HEK293 (cell line): ENCODE results near the gene NPDC1.
A peak's percentile ranks its signal among the peaks of the same experiment; 100 is the strongest.

Experiments
- BCL11B ChIP-seq: fragments of 450-650 bp; formaldehyde crosslinking; IDR thresholded peaks from 2 replicates; pipeline ENCODE4 v1.5.1; 2016; ENCODE audit warnings: low read depth, missing biosample characterization, missing genetic modification characterization
- HOXC10 ChIP-seq: sonication (generic); formaldehyde crosslinking; IDR thresholded peaks from 2 replicates; pipeline ENCODE4 v1.8.1; 2023; ENCODE audit warnings: mild to moderate bottlenecking, missing genetic modification reagents
- HOXD13 ChIP-seq: sonication (generic); formaldehyde crosslinking; IDR thresholded peaks from 2 replicates; pipeline ENCODE4 v1.8.0; 2022; ENCODE audit warnings: missing genetic modification reagents, borderline replicate concordance
- IKZF3 ChIP-seq: fragments of 450-650 bp; IDR thresholded peaks from 2 replicates; pipeline ENCODE4 v1.5.0; 2018; ENCODE audit warnings: missing biosample characterization, mild to moderate bottlenecking, missing genetic modification characterization, moderate library complexity
- KLF8 ChIP-seq: fragments of 450-650 bp; formaldehyde crosslinking; IDR thresholded peaks from 2 replicates; pipeline ENCODE4 v1.5.1; 2016; ENCODE audit warnings: missing biosample characterization, missing genetic modification characterization
- MEIS1 ChIP-seq: sonication (generic); formaldehyde crosslinking; IDR thresholded peaks from 2 replicates; pipeline ENCODE4 v1.8.1; 2022; ENCODE audit warnings: missing genetic modification reagents, mild to moderate bottlenecking, borderline replicate concordance
- ZBTB1 ChIP-seq: fragments of 450-650 bp; formaldehyde crosslinking; IDR thresholded peaks from 2 replicates; pipeline ENCODE4 v1.5.1; 2016; ENCODE audit warnings: missing biosample characterization, missing genetic modification characterization
- ZBTB20 ChIP-seq: fragments of 450-650 bp; formaldehyde crosslinking; IDR thresholded peaks from 2 replicates; pipeline ENCODE4 v1.5.1; 2016; ENCODE audit warnings: missing biosample characterization, missing genetic modification characterization
- ZNF133 ChIP-seq: fragments of 450-650 bp; formaldehyde crosslinking; IDR thresholded peaks from 2 replicates; pipeline ENCODE4 v1.5.1; 2016; ENCODE audit warnings: missing biosample characterization, missing genetic modification characterization
- ZNF169 ChIP-seq: fragments of 450-650 bp; formaldehyde crosslinking; IDR thresholded peaks from 2 replicates; pipeline ENCODE4 v1.5.1; 2016; ENCODE audit warnings: missing biosample characterization, missing genetic modification characterization
- ZNF24 ChIP-seq: fragments of 450-650 bp; formaldehyde crosslinking; IDR thresholded peaks from 2 replicates; pipeline ENCODE4 v1.5.1; 2016; ENCODE audit warnings: missing biosample characterization, missing genetic modification characterization
- ZNF366 ChIP-seq: fragments of 450-650 bp; formaldehyde crosslinking; conservative IDR thresholded peaks from 2 replicates; pipeline ENCODE4 v1.5.1; 2016; ENCODE audit warnings: missing biosample characterization, missing genetic modification characterization
- ZNF521 ChIP-seq: fragments of 450-650 bp; formaldehyde crosslinking; IDR thresholded peaks from 2 replicates; pipeline ENCODE4 v1.5.1; 2017; ENCODE audit warnings: missing biosample characterization, mild to moderate bottlenecking, missing genetic modification characterization
- ZNF560 ChIP-seq: fragments of 450-650 bp; formaldehyde crosslinking; IDR thresholded peaks from 2 replicates; pipeline ENCODE4 v1.5.1; 2017; ENCODE audit warnings: missing biosample characterization, missing genetic modification characterization, borderline replicate concordance
- ZNF701 ChIP-seq: fragments of 450-650 bp; formaldehyde crosslinking; IDR thresholded peaks from 2 replicates; pipeline ENCODE4 v1.5.1; 2016; ENCODE audit warnings: missing biosample characterization, missing genetic modification characterization
- ZNF76 ChIP-seq: fragments of 450-650 bp; formaldehyde crosslinking; IDR thresholded peaks from 2 replicates; pipeline ENCODE4; 2016; ENCODE audit warnings: low read depth, missing biosample characterization, missing genetic modification characterization, borderline replicate concordance
- ZXDB ChIP-seq: fragments of 450-650 bp; formaldehyde crosslinking; IDR thresholded peaks from 2 replicates; pipeline ENCODE4 v1.5.1; 2016; ENCODE audit warnings: missing biosample characterization, missing genetic modification characterization
- TF ChIP-seq, protein P1 (sequence below): fragments of 450-650 bp; formaldehyde crosslinking; conservative IDR thresholded peaks from 2 replicates; pipeline ENCODE4 v1.5.1; 2016; ENCODE audit warnings: low read depth, missing biosample characterization, missing genetic modification characterization
- TF ChIP-seq, protein P2 (sequence below): fragments of 450-650 bp; formaldehyde crosslinking; IDR thresholded peaks from 2 replicates; pipeline ENCODE4 v1.5.1; 2016; ENCODE audit warnings: missing biosample characterization, missing genetic modification characterization
- TF ChIP-seq, protein P3 (sequence below): fragments of 450-650 bp; formaldehyde crosslinking; IDR thresholded peaks from 2 replicates; pipeline ENCODE4 v1.5.1; 2017; ENCODE audit warnings: missing biosample characterization, missing genetic modification characterization
- TF ChIP-seq, protein P4 (sequence below): fragments of 450-650 bp; formaldehyde crosslinking; IDR thresholded peaks from 2 replicates; pipeline ENCODE4 v1.5.1; 2016; ENCODE audit warnings: missing biosample characterization, missing genetic modification characterization
- TF ChIP-seq, protein P5 (sequence below): fragments of 450-650 bp; formaldehyde crosslinking; IDR thresholded peaks from 2 replicates; pipeline ENCODE4 v1.5.1; 2017; ENCODE audit warnings: missing biosample characterization, missing genetic modification characterization
- TF ChIP-seq, protein P6 (sequence below): fragments of 450-650 bp; formaldehyde crosslinking; IDR thresholded peaks from 2 replicates; pipeline ENCODE4 v1.5.1; 2017; ENCODE audit warnings: missing biosample characterization, missing genetic modification characterization
- TF ChIP-seq, protein P7 (sequence below): fragments of 450-650 bp; formaldehyde crosslinking; IDR thresholded peaks from 2 replicates; pipeline ENCODE4 v1.5.1; 2016; ENCODE audit warnings: missing biosample characterization, missing genetic modification characterization

The NPDC1 gene

DNA sequence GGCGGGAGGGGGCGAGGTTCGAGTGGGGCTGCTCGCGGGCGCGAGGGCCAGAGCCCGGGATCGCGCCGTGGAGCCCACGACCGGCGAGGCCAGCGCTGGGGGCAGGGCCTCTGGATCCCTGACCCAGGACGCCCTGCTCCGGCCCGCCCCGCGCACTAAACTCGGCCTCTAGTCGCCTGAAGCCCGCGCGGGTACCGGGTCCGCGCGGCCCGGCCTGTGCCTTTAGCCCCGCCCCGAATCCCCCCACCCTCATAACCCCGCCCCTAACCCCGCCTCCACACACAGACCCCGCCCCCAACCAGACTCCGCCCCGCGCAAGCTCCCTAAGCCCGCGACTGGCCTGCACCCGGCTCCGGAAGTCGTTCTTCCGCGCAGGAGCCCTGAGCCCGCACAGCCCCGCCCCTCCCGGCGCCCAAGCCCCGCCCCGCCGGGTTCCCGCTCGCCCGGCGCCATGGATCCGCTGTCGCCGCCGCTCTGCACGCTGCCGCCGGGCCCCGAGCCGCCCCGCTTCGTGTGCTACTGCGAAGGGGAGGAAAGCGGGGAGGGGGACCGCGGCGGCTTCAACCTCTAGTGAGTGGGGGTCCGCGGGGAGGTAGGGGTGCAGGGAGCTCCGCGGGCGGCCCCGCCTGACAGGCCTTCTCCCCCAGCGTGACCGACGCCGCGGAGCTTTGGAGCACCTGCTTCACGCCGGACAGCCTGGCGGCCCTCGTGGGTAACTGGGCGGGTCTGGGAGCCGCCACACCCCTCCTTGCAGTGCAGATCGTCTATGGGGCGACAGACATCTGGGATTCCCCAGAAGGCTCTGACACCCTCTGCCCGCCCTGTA, 53.8 kb downstream of the NPDC1 start, which contains the start of gene PAXX (continued):
- TF ChIP-seq, protein P1, sequence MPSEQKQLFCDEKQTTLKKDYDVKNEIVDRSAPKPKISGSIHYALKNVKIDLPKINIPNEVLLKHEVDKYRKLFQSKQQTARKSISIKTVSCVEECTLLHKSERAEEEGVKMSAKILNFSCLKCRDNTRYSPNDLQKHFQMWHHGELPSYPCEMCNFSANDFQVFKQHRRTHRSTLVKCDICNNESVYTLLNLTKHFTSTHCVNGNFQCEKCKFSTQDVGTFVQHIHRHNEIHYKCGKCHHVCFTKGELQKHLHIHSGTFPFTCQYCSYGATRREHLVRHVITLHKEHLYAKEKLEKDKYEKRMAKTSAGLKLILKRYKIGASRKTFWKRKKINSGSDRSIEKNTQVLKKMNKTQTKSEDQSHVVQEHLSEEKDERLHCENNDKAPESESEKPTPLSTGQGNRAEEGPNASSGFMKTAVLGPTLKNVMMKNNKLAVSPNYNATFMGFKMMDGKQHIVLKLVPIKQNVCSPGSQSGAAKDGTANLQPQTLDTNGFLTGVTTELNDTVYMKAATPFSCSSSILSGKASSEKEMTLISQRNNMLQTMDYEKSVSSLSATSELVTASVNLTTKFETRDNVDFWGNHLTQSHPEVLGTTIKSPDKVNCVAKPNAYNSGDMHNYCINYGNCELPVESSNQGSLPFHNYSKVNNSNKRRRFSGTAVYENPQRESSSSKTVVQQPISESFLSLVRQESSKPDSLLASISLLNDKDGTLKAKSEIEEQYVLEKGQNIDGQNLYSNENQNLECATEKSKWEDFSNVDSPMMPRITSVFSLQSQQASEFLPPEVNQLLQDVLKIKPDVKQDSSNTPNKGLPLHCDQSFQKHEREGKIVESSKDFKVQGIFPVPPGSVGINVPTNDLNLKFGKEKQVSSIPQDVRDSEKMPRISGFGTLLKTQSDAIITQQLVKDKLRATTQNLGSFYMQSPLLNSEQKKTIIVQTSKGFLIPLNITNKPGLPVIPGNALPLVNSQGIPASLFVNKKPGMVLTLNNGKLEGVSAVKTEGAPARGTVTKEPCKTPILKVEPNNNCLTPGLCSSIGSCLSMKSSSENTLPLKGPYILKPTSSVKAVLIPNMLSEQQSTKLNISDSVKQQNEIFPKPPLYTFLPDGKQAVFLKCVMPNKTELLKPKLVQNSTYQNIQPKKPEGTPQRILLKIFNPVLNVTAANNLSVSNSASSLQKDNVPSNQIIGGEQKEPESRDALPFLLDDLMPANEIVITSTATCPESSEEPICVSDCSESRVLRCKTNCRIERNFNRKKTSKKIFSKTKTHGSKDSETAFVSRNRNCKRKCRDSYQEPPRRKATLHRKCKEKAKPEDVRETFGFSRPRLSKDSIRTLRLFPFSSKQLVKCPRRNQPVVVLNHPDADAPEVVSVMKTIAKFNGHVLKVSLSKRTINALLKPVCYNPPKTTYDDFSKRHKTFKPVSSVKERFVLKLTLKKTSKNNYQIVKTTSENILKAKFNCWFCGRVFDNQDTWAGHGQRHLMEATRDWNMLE (tag by site-specific recombination), result no peak
- TF ChIP-seq ZNF521 (tag by site-specific recombination) (no peak), HOXC10 (no peak), MEIS1 (CRISPR knock-in tag) (no peak), BCL11B (tag by site-specific recombination) (0 out of 2 replicates have a peak, but pooled peaks have one; percentile 11), ZBTB1 (0 out of 2 replicates have a peak, but pooled peaks have one; percentile 38), ZNF560 (tag by site-specific recombination) (no peak), ZNF24 (tag by site-specific recombination) (0 out of 2 replicates have a peak, but pooled peaks have one; percentile 56), IKZF3 (tag by site-specific recombination) (no peak), ZNF169 (tag by site-specific recombination) (no peak), HOXD13 (no peak), KLF8 (tag by site-specific recombination) (peak; percentile 85), ZNF701 (tag by site-specific recombination) (no peak), ZNF76 (tag by site-specific recombination) (peak; percentile 85), ZNF366 (tag by site-specific recombination) (no peak), ZBTB20 (tag by site-specific recombination) (peak; percentile 93), ZNF133 (no peak), ZXDB (tag by site-specific recombination) (peak; percentile 64; the same call in 1 of the 2 replicates)
- TF ChIP-seq, protein P2, sequence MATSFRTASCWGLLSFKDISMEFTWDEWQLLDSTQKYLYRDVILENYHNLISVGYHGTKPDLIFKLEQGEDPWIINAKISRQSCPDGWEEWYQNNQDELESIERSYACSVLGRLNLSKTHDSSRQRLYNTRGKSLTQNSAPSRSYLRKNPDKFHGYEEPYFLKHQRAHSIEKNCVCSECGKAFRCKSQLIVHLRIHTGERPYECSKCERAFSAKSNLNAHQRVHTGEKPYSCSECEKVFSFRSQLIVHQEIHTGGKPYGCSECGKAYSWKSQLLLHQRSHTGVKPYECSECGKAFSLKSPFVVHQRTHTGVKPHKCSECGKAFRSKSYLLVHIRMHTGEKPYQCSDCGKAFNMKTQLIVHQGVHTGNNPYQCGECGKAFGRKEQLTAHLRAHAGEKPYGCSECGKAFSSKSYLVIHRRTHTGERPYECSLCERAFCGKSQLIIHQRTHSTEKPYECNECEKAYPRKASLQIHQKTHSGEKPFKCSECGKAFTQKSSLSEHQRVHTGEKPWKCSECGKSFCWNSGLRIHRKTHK (tag by site-specific recombination), result no peak
- TF ChIP-seq, protein P3, sequence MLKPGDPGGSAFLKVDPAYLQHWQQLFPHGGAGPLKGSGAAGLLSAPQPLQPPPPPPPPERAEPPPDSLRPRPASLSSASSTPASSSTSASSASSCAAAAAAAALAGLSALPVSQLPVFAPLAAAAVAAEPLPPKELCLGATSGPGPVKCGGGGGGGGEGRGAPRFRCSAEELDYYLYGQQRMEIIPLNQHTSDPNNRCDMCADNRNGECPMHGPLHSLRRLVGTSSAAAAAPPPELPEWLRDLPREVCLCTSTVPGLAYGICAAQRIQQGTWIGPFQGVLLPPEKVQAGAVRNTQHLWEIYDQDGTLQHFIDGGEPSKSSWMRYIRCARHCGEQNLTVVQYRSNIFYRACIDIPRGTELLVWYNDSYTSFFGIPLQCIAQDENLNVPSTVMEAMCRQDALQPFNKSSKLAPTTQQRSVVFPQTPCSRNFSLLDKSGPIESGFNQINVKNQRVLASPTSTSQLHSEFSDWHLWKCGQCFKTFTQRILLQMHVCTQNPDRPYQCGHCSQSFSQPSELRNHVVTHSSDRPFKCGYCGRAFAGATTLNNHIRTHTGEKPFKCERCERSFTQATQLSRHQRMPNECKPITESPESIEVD, result no peak
- TF ChIP-seq, protein P4, sequence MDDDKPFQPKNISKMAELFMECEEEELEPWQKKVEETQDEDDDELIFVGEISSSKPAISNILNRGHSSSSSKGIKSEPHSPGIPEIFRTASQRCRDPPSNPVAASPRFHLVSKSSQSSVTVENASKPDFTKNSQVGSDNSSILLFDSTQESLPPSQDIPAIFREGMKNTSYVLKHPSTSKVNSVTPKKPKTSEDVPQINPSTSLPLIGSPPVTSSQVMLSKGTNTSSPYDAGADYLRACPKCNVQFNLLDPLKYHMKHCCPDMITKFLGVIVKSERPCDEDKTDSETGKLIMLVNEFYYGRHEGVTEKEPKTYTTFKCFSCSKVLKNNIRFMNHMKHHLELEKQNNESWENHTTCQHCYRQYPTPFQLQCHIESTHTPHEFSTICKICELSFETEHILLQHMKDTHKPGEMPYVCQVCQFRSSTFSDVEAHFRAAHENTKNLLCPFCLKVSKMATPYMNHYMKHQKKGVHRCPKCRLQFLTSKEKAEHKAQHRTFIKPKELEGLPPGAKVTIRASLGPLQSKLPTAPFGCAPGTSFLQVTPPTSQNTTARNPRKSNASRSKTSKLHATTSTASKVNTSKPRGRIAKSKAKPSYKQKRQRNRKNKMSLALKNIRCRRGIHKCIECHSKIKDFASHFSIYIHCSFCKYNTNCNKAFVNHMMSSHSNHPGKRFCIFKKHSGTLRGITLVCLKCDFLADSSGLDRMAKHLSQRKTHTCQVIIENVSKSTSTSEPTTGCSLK, result no peak
- TF ChIP-seq, protein P5, sequence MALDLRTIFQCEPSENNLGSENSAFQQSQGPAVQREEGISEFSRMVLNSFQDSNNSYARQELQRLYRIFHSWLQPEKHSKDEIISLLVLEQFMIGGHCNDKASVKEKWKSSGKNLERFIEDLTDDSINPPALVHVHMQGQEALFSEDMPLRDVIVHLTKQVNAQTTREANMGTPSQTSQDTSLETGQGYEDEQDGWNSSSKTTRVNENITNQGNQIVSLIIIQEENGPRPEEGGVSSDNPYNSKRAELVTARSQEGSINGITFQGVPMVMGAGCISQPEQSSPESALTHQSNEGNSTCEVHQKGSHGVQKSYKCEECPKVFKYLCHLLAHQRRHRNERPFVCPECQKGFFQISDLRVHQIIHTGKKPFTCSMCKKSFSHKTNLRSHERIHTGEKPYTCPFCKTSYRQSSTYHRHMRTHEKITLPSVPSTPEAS, result no peak
- TF ChIP-seq, protein P6, sequence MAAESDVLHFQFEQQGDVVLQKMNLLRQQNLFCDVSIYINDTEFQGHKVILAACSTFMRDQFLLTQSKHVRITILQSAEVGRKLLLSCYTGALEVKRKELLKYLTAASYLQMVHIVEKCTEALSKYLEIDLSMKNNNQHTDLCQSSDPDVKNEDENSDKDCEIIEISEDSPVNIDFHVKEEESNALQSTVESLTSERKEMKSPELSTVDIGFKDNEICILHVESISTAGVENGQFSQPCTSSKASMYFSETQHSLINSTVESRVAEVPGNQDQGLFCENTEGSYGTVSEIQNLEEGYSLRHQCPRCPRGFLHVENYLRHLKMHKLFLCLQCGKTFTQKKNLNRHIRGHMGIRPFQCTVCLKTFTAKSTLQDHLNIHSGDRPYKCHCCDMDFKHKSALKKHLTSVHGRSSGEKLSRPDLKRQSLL, result no peak
- TF ChIP-seq, protein P7, sequence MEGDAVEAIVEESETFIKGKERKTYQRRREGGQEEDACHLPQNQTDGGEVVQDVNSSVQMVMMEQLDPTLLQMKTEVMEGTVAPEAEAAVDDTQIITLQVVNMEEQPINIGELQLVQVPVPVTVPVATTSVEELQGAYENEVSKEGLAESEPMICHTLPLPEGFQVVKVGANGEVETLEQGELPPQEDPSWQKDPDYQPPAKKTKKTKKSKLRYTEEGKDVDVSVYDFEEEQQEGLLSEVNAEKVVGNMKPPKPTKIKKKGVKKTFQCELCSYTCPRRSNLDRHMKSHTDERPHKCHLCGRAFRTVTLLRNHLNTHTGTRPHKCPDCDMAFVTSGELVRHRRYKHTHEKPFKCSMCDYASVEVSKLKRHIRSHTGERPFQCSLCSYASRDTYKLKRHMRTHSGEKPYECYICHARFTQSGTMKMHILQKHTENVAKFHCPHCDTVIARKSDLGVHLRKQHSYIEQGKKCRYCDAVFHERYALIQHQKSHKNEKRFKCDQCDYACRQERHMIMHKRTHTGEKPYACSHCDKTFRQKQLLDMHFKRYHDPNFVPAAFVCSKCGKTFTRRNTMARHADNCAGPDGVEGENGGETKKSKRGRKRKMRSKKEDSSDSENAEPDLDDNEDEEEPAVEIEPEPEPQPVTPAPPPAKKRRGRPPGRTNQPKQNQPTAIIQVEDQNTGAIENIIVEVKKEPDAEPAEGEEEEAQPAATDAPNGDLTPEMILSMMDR (tag by site-specific recombination), result peak; percentile 33; the same call in 1 of the 2 replicates
